K562 (cell line): ENCODE measurements around the gene PRSS8. TPM values are rescaled to one million over a fixed set of nuclear protein-coding genes. Genes with fewer than 3 reads are reported as not detected.

Experiments
- ATAC-seq: fragments of 200-7000 bp; cut with Tn5 transposase; 3 replicates; pipeline ENCODE4 v1.9.1; 2020; ENCODE audit warnings: moderate library complexity
- BruUV-seq: library from RNA; stranded (reverse); fragments of 400-500 nt; replicated peaks from 2 replicates; lab custom pipeline; 2021; lab: Mats Ljungman, UMichigan
- CTCF ChIA-PET: fragments of 300-600 bp; formaldehyde crosslinking; extraction: SDS; loops from one replicate; lab custom pipeline; 2021; ENCODE audit warnings: low intra/inter-chr PET ratio; lab: Yijun Ruan, JAX
- POLR2A ChIA-PET: fragments of 300-600, 350-650 bp; sonication (Branson Sonifier 250); formaldehyde crosslinking; extraction: SDS; loops from one replicate; lab custom pipeline; 2021; ENCODE audit warnings: antibody characterized with exemption, inconsistent platforms; lab: Yijun Ruan, JAX
- DNase-seq, 4 experiments: peaks; one replicate each; pipeline versions ENCODE4 v3.0.0 to v3.0.0-alpha.2; 2011 to 2018; ENCODE audit warnings: low spot score in 3 of 4, mixed read lengths in 3 of 4; ENCODE audit errors: extremely low read depth in 1 of 4
- FAIRE-seq: peaks from 2 replicates; lab custom pipeline; 2011; peaks lifted over from hg19 to GRCh38; lab: Jason Lieb, UNC
- H2AFZ ChIP-seq: 2 replicates; pipeline ENCODE4 v1.6.0; 2011; ENCODE audit warnings: low read depth, low read length, control low read depth, inconsistent platforms
- H3K27ac ChIP-seq: fragments of 200-600 bp; 3 replicates; pipeline ENCODE4 v1.8.0; 2011; ENCODE audit warnings: low read depth, mild to moderate bottlenecking, control low read depth, inconsistent platforms, low read length, moderate library complexity, mixed read lengths; ENCODE audit errors: extremely low read depth
- H3K27me3 ChIP-seq, 2 experiments: fragments of 300-600 bp in 1 of 2; 2 replicates in 1 of 2; 3 replicates in 1 of 2; pipeline versions ENCODE4 v1.6.0 to v1.8.0; 2011; ENCODE audit warnings: inconsistent platforms in 2 of 2, low read length in 2 of 2, mild to moderate bottlenecking in 1 of 2, mixed read lengths in 1 of 2, moderate library complexity in 1 of 2; ENCODE audit not compliant: control insufficient read depth in 2 of 2, insufficient read depth in 2 of 2
- H3K36me3 ChIP-seq: fragments of 300-600 bp; 3 replicates; pipeline ENCODE4 v1.8.0; 2011; ENCODE audit warnings: mild to moderate bottlenecking, low read length, inconsistent platforms; ENCODE audit not compliant: control insufficient read depth, insufficient read depth
- H3K4me1 ChIP-seq, 2 experiments: fragments of 200-600 bp in 1 of 2; replicated peaks in 1 of 2; 2 replicates in 1 of 2; 3 replicates in 1 of 2; pipeline versions ENCODE4 v1.5.1 to v1.8.0; 2011; ENCODE audit warnings: inconsistent platforms in 2 of 2, low read length in 2 of 2, mild to moderate bottlenecking in 1 of 2, mixed read lengths in 1 of 2, moderate library complexity in 1 of 2; ENCODE audit not compliant: control insufficient read depth in 2 of 2, insufficient read depth in 2 of 2
- H3K4me2 ChIP-seq: 2 replicates; pipeline ENCODE4 v1.6.1; 2011; ENCODE audit warnings: low read length, control low read depth, inconsistent platforms, mixed read lengths; ENCODE audit not compliant: insufficient read depth
- H3K4me3 ChIP-seq: fragments of 200-600 bp; sonication (generic), shearing (Covaris generic); 2 replicates; pipeline ENCODE4 v1.5.1; 2016; ENCODE audit warnings: control low read depth, inconsistent platforms
- H3K79me2 ChIP-seq: fragments of 200-600 bp; 3 replicates; pipeline ENCODE4 v1.8.0; 2011; ENCODE audit warnings: low read length, inconsistent platforms; ENCODE audit not compliant: control insufficient read depth, insufficient read depth
- H3K9ac ChIP-seq, 2 experiments: 2 replicates each; pipeline versions ENCODE4 v1.6.0 to v1.6.1; 2011; ENCODE audit warnings: low read depth in 2 of 2, low read length in 2 of 2, control low read depth in 1 of 2, inconsistent platforms in 1 of 2, mild to moderate bottlenecking in 1 of 2, mixed read lengths in 1 of 2; ENCODE audit not compliant: insufficient read depth in 1 of 2
- H3K9me1 ChIP-seq: one replicate; pipeline ENCODE4 v1.6.0; 2011; ENCODE audit warnings: inconsistent platforms, mild to moderate bottlenecking, low read length, moderate library complexity; ENCODE audit not compliant: control insufficient read depth, insufficient read depth
- H3K9me3 ChIP-seq: replicated peaks from 2 replicates; pipeline ENCODE4 v1.5.1; 2011; ENCODE audit warnings: low read depth, low read length, inconsistent platforms; ENCODE audit not compliant: control insufficient read depth, insufficient read depth
- H4K20me1 ChIP-seq: replicated peaks from 2 replicates; pipeline ENCODE4 v1.6.1; 2011; ENCODE audit warnings: low read length, inconsistent platforms, mixed read lengths; ENCODE audit not compliant: control insufficient read depth, insufficient read depth
- BCOR ChIP-seq: fragments of 450-650 bp; IDR thresholded peaks from 2 replicates; pipeline ENCODE4 v1.6.1; 2016
- RBFOX2 ChIP-seq: fragments of 200-400 bp; formaldehyde crosslinking; IDR thresholded peaks from 2 replicates; pipeline ENCODE4 v1.6.1; 2017; ENCODE audit warnings: low read depth, mild to moderate bottlenecking, low read length, moderate library complexity
- ZFP36 ChIP-seq: fragments of 150-350 bp; IDR thresholded peaks from 2 replicates; pipeline ENCODE4 v1.6.1; 2018; ENCODE audit warnings: low read length, low read depth; ENCODE audit not compliant: partially characterized antibody
- WGBS: fragments of 100-300 bp; shearing (Covaris generic); methylation state at CpG from one replicate; pipeline ENCODE4 v1.1.6; 2016; ENCODE audit warnings: low coverage, mixed read lengths; ENCODE audit not compliant: insufficient coverage; ENCODE audit errors: missing lambda C conversion rate; 5-methylcytosine and 5-hydroxymethylcytosine counted together
- in situ Hi-C: fragments of 300-500 bp; cut with MboI; formaldehyde crosslinking; loops from 4 replicates; pipeline ENCODE4 v1.15.0; 2018; ENCODE audit warnings: inconsistent platforms, mixed read lengths
- intact Hi-C: fragments of 100-400 bp; cut with micrococcal nuclease; formaldehyde crosslinking; loops from 2 replicates; pipeline ENCODE4 v1.14.2; 2022
- polyA plus RNA-seq, 8 experiments: library from polyadenylated mRNA; depleted of rRNA in 4 of 8; stranded (reverse) in 5 of 8; unstranded in 3 of 8; fragments of >200 nt; fragmentation: Nextera tagmentation in 2 of 8; fragmentation: Illumina TruSeq in 1 of 8; extraction: Ambion mirVana in 2 of 8; extraction: Trizol in 1 of 8; gene quantifications; 2 replicates each; pipeline versions ENCODE4 v1.2.1 to v1.2.3, GENCODE V29; 2011 to 2014; ENCODE audit warnings: inconsistent platforms in 1 of 8, missing spikeins in 1 of 8
- total RNA-seq, 7 experiments: library from RNA; depleted of rRNA in 6 of 7; stranded (reverse); fragments of >200 nt in 6 of 7; fragmentation: Illumina TruSeq in 2 of 7; extraction: Trizol in 2 of 7; gene quantifications; 2 replicates each; pipeline versions ENCODE4 v1.2.1 to v1.2.3, GENCODE V29; 2011 to 2021; ENCODE audit warnings: low replicate concordance in 1 of 7
- TF ChIP-seq, protein P1 (sequence below): sonication (generic); formaldehyde crosslinking; IDR thresholded peaks from 2 replicates; pipeline ENCODE4 v1.8.1; 2023; ENCODE audit warnings: mild to moderate bottlenecking, missing genetic modification reagents

PRSS8 gene
- total and polyA plus RNA-seq, 9 of the 15 experiments (the other 6 are each of a cell fraction or from before 2014, with no cell fraction given): 0.25 to 3.9 (median 1.3) TPM; not detected in 1

DNA sequence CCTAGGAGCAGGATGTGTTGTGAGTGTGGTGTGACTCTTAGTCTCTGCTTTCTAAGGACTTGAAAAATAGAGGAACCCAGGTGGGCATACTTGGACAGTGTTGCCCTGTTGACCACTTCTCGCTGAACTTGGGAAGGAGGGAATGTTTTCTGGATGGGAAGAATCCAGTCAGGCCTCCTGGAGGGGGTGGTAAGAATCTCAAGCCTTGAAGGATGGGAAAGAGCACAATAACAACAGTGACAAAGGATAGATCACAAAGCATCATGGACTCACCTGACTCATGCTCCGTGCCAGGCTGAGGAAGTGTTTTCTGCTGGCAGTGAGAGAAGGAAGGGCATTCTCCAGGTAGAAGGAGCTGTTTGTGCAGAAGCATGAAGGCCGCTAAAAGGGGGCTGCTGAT, 9.7 kb downstream of the PRSS8 start:
- Histone ChIP-seq H3K27me3 (no peaks in the 10 kb centered on the region), H3K27ac (no peak overlapping the region), H4K20me1 (no peaks in the 10 kb centered on the region), H3K9ac (no peak overlapping the region; a peak in 1 of 4 replicates), H3K4me2 (no peak overlapping the region), H3K4me1 (peaks cover 22 to 38% of the 10 kb centered on the region in 2 experiments), H3K9me1 (no peaks in the 10 kb centered on the region), H3K79me2 (no peaks in the 10 kb centered on the region), H2AFZ (no peak overlapping the region), H3K36me3 (peaks cover 71% of the 10 kb centered on the region), H3K9me3 (no peaks in the 10 kb centered on the region), H3K4me3 (no peak overlapping the region)
- BruUV-seq: no TSS peak
- WGBS: 95% methylated on average over 3 of the region's 3 CpGs
- DNase-seq (no peak), ATAC-seq (no peak), FAIRE-seq (no peak)
- TF ChIP-seq ZFP36 (peak; percentile 88), BCOR (no peak)
- POLR2A ChIA-PET: interaction anchor here (1.4 to 5.0 kb wide), 2 partner anchors 8 to 9 kb away, joined by 4 to 44 read pairs; partner anchors contain the start of gene KAT8
- in situ Hi-C loops: no loop called here
- intact Hi-C loops: no loop called here
- CTCF ChIA-PET: no interaction called here

DNA sequence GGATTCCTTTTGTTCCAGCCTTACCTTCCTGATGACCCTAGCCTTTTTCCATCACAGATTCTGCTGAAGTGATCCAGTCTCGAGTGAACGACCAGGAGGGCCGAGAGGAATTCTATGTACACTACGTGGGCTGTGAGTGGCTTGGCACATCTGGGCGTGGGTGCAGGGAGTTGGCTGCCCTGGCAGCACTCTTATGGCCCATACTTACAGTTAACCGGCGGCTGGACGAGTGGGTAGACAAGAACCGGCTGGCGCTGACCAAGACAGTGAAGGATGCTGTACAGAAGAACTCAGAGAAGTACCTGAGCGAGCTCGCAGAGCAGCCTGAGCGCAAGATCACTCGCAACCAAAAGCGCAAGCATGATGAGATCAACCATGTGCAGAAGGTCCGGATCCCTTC, 15.4 kb downstream of the PRSS8 start:
- POLR2A ChIA-PET: interaction anchor here (0.6 to 6.0 kb wide), 8 partner anchors 8 to 60 kb away, joined by 3 to 35 read pairs (median 4); partner anchors contain the start of gene FUS
- Histone ChIP-seq H3K9ac (peak overlapping the region in 1 of 2 experiments; percentile 37; a peak in 1 of 4 replicates), H3K9me3 (no peaks in the 10 kb centered on the region), H3K36me3 (peaks cover 61% of the 10 kb centered on the region), H2AFZ (no peak overlapping the region), H3K4me2 (no peak overlapping the region), H3K79me2 (peaks cover 38% of the 10 kb centered on the region), H3K9me1 (no peaks in the 10 kb centered on the region), H3K27me3 (no peaks in the 10 kb centered on the region), H4K20me1 (peaks cover 5% of the 10 kb centered on the region; the same call in 1 of the 2 replicates), H3K4me3 (no peak overlapping the region), H3K27ac (no peak overlapping the region), H3K4me1 (peaks cover 2 to 19% of the 10 kb centered on the region in 2 experiments; a peak in 4 of 5 replicates)
- FAIRE-seq (no peak), ATAC-seq (no peak), DNase-seq (no peak)
- in situ Hi-C loops: no loop called here
- no TSS peak for BruUV-seq
- WGBS: 97% methylated on average over 8 of the region's 16 CpGs
- intact Hi-C loops: no loop called here
- TF ChIP-seq, protein P1, sequence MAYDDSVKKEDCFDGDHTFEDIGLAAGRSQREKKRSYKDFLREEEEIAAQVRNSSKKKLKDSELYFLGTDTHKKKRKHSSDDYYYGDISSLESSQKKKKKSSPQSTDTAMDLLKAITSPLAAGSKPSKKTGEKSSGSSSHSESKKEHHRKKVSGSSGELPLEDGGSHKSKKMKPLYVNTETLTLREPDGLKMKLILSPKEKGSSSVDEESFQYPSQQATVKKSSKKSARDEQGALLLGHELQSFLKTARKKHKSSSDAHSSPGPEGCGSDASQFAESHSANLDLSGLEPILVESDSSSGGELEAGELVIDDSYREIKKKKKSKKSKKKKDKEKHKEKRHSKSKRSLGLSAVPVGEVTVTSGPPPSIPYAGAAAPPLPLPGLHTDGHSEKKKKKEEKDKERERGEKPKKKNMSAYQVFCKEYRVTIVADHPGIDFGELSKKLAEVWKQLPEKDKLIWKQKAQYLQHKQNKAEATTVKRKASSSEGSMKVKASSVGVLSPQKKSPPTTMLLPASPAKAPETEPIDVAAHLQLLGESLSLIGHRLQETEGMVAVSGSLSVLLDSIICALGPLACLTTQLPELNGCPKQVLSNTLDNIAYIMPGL (CRISPR knock-in tag): no peak
- TF ChIP-seq RBFOX2: 0 out of 2 replicates have a peak, but pooled peaks have one; percentile 22
- TF ChIP-seq, all 486 proteins: peak for 1
- CTCF ChIA-PET: no interaction called here
